HG02571 (cell line): ENCODE data around the gene BCL2L13.
"Not testable (repeated sequence)": the region's sequence is repeated elsewhere in the genome, so short reads cannot be mapped to it uniquely, and the experiment has no call there.

Experiments
- ATAC-seq: cut with Tn5 transposase; IDR thresholded peaks from one replicate; pipeline ENCODE4 v1.9.1; 2021; ENCODE audit warnings: mild to moderate bottlenecking, moderate library complexity; ENCODE audit not compliant: unreplicated experiment

BCL2L13 gene

GRCh38 chr22:17753401-17753989 is 114.9 kb downstream of the BCL2L13 start:
- no peak for ATAC-seq

- no peak for ATAC-seq
These were observed 115.8 kb downstream of the BCL2L13 start for GRCh38 chr22:17754233-17754925.

GRCh38 chr22:17761138-17761488 is 122.6 kb downstream of the BCL2L13 start:
- ATAC-seq = no peak

GRCh38 chr22:17763442-17763841 is 124.9 kb downstream of the BCL2L13 start:
- not testable (repeated sequence) for ATAC-seq

GRCh38 chr22:17764036-17764435 is 125.5 kb downstream of the BCL2L13 start:
- no peak for ATAC-seq

GRCh38 chr22:17764852-17765251 is 126.3 kb downstream of the BCL2L13 start:
- ATAC-seq = not testable (repeated sequence)

GRCh38 chr22:17767233-17768065 is 128.9 kb downstream of the BCL2L13 start:
- peak; percentile 69 for ATAC-seq

- no peak for ATAC-seq
These were observed 130.6 kb downstream of the BCL2L13 start for GRCh38 chr22:17769013-17769715.

- ATAC-seq = no peak
These were observed 131.1 kb downstream of the BCL2L13 start for GRCh38 chr22:17769716-17770082.

GRCh38 chr22:17770180-17771077 is 131.9 kb downstream of the BCL2L13 start:
- no peak for ATAC-seq

- ATAC-seq = no peak
These were observed 133.8 kb downstream of the BCL2L13 start for GRCh38 chr22:17772249-17772957.

- no peak for ATAC-seq
These were observed 134.5 kb downstream of the BCL2L13 start for GRCh38 chr22:17772958-17773605.

- ATAC-seq = no peak
These were observed 135.1 kb downstream of the BCL2L13 start for GRCh38 chr22:17773606-17774205.

GRCh38 chr22:17774206-17774925 is 135.8 kb downstream of the BCL2L13 start, which contains the start of gene BID:
Gene BID, minus strand, starts transcription at chr22:17774469. Its CDS starts 24,353 bp downstream, at chr22:17750116.
- ATAC-seq = no peak

- ATAC-seq = no peak
These were observed 136.5 kb downstream of the BCL2L13 start for GRCh38 chr22:17774926-17775685.

GRCh38 chr22:17775781-17776465 is 137.4 kb downstream of the BCL2L13 start:
- ATAC-seq = no peak
